Neural cell (in vitro differentiated cells): ENCODE measurements around the gene VGF. TPM values are rescaled to one million over a fixed set of nuclear protein-coding genes. Genes with fewer than 3 reads are reported as not detected.
A peak's percentile ranks its signal among the peaks of the same experiment; 100 is the strongest.

Experiments used
- H2AFZ ChIP-seq: fragments of 200-600, 300-800 bp; sonication (generic), shearing (Covaris generic); 2 replicates; pipeline ENCODE4 v1.6.0; 2014; ENCODE audit warnings: low read depth, mild to moderate bottlenecking, antibody characterized with exemption, low read length, moderate library complexity
- H3F3A ChIP-seq: fragments of 200-600 bp; shearing (Covaris generic); 2 replicates; pipeline ENCODE4 v1.6.1; 2016; ENCODE audit warnings: mild to moderate bottlenecking, moderate library complexity, mixed read lengths, antibody characterized with exemption, low read length; ENCODE audit not compliant: insufficient read depth, poor library complexity, severe bottlenecking
- H3K27ac ChIP-seq: fragments of 200-600, 300-800 bp; sonication (generic), shearing (Covaris generic); 2 replicates; pipeline ENCODE4 v1.5.1; 2014; ENCODE audit warnings: mild to moderate bottlenecking, low read length, moderate library complexity
- H3K27me3 ChIP-seq: fragments of 300-800, 200-600 bp; sonication (generic), shearing (Covaris generic); 2 replicates; pipeline ENCODE4 v1.6.0; 2014; ENCODE audit warnings: mild to moderate bottlenecking, low read depth, low read length, moderate library complexity; ENCODE audit not compliant: insufficient read depth
- H3K36me3 ChIP-seq: fragments of 300-800, 200-600 bp; sonication (generic), shearing (Covaris generic); 2 replicates; pipeline ENCODE4 v1.5.1; 2014; ENCODE audit warnings: mild to moderate bottlenecking, antibody characterized with exemption, low read length, moderate library complexity; ENCODE audit not compliant: insufficient read depth
- H3K4me2 ChIP-seq: fragments of 300-800, 200-600 bp; sonication (generic), shearing (Covaris generic); 2 replicates; pipeline ENCODE4 v1.6.0; 2014; ENCODE audit warnings: mild to moderate bottlenecking, low read length
- H3K4me3 ChIP-seq: fragments of 300-800, 200-600 bp; sonication (generic), shearing (Covaris generic); 2 replicates; pipeline ENCODE4 v1.5.1; 2014; ENCODE audit warnings: mild to moderate bottlenecking, low read length, moderate library complexity
- H3K79me2 ChIP-seq: fragments of 200-600 bp; shearing (Covaris generic); replicated peaks from 2 replicates; pipeline ENCODE4 v1.6.0; 2014; ENCODE audit warnings: mild to moderate bottlenecking, low read length, moderate library complexity; ENCODE audit not compliant: insufficient read depth
- H3K9ac ChIP-seq: fragments of 300-800, 200-600 bp; sonication (generic), shearing (Covaris generic); 2 replicates; pipeline ENCODE4 v1.6.1; 2016; ENCODE audit warnings: mild to moderate bottlenecking, low read length, mixed read lengths
- H3K9me2 ChIP-seq: fragments of 200-600 bp; shearing (Covaris generic); 2 replicates; pipeline ENCODE4 v1.6.1; 2016; ENCODE audit warnings: mild to moderate bottlenecking, low read length, mixed read lengths; ENCODE audit not compliant: insufficient read depth
- H3K9me3 ChIP-seq: fragments of 200-600, 300-800 bp; sonication (generic), shearing (Covaris generic); 2 replicates; pipeline ENCODE4 v1.6.1; 2016; ENCODE audit warnings: mild to moderate bottlenecking, mixed run types, low read length, moderate library complexity, mixed read lengths
- H4K20me1 ChIP-seq: fragments of 200-600 bp; shearing (Covaris generic); 2 replicates; pipeline ENCODE4 v1.6.1; 2016; ENCODE audit warnings: mild to moderate bottlenecking, mixed run types; ENCODE audit not compliant: insufficient read depth
- EP300 ChIP-seq: fragments of 450-650 bp; conservative IDR thresholded peaks from 2 replicates; pipeline ENCODE4 v1.6.1; 2014; ENCODE audit warnings: antibody characterized with exemption, mild to moderate bottlenecking, moderate library complexity; ENCODE audit not compliant: poor library complexity, severe bottlenecking
- EZH2 ChIP-seq: fragments of 200-600, 300-800 bp; shearing (Covaris generic), sonication (generic); IDR thresholded peaks from 2 replicates; pipeline ENCODE4 v1.6.1; 2014; ENCODE audit warnings: antibody characterized with exemption, low read length, borderline replicate concordance, mild to moderate bottlenecking; ENCODE audit not compliant: insufficient read depth, poor library complexity, severe bottlenecking
- MXI1 ChIP-seq: fragments of 450-650 bp; conservative IDR thresholded peaks from 2 replicates; pipeline ENCODE4 v1.6.1; 2014; ENCODE audit warnings: antibody characterized with exemption, mild to moderate bottlenecking; ENCODE audit not compliant: poor library complexity, severe bottlenecking
- POLR2AphosphoS5 ChIP-seq: IDR thresholded peaks from 2 replicates; pipeline ENCODE4 v1.6.1; 2012
- SMC3 ChIP-seq: fragments of 450-650 bp; conservative IDR thresholded peaks from 2 replicates; pipeline ENCODE4 v1.6.1; 2014; ENCODE audit warnings: antibody characterized with exemption, mild to moderate bottlenecking, moderate library complexity; ENCODE audit not compliant: poor library complexity
- polyA plus RNA-seq: library from polyadenylated mRNA; depleted of rRNA; stranded (reverse); fragments of >200 nt; gene quantifications from 2 replicates; pipeline ENCODE4 v1.2.3, GENCODE V29; 2014
- TF ChIP-seq, protein P1 (sequence below): IDR thresholded peaks from 2 replicates; pipeline ENCODE4 v1.6.1; 2012; ENCODE audit warnings: borderline replicate concordance
- TF ChIP-seq, protein P2 (sequence below): fragments of 450-650 bp; IDR thresholded peaks from 2 replicates; pipeline ENCODE4 v1.5.1; 2014; ENCODE audit warnings: antibody characterized with exemption, mild to moderate bottlenecking, moderate library complexity; ENCODE audit not compliant: poor library complexity, severe bottlenecking

Gene VGF
- polyA plus RNA-seq, 1 donor from 2014 or later, result 39.3 TPM

DNA sequence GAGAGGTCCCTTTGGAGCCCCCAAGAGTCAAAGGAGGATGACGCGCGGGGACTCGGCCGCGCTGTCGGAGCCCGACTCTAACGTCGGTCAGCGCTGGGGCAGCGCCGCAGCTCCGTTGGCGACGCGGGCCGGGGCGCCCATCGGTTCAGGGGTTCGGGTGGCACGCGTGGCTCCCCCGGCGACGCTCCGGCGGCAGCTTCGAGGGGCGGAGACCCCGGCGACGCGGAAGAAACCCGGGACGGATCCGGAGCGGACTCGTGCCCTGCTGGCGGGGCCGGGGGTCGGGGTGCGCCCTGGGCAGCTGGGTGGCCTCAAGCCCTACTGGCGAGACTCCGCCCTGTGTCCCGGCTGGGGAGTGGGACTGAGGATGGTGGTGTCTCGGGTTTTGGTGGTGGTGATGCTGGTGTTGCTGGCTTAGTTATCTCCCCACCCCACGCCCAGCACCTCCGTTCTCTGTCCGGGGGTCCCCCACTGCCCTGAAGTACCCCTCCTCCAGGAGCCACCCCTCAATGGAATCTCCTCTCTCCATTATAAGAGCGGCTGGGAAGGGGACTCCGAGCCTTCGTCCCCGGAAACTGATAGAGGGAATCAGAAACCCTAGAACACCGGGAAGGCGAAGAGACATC lies 14.9 kb upstream of the VGF start, which contains the start of gene NAT16:
Gene NAT16, minus strand, starts transcription at position 164 of the 626 bp plus-strand sequence. CDS start 5,486 bp downstream, outside the sequence.
- Histone ChIP-seq H3K27ac (peak within 1 kb of the TSS; percentile 76), H3K9ac (peak within 1 kb of the TSS; percentile 81), H3F3A (no peaks in the 10 kb centered on the region), H3K9me2 (no peaks in the 10 kb centered on the region), H3K79me2 (no peaks in the 10 kb centered on the region), H2AFZ (peak within 1 kb of the TSS; percentile 40), H3K4me3 (peak within 1 kb of the TSS; percentile 76), H3K27me3 (peaks cover 34% of the 10 kb centered on the region), H3K9me3 (no peaks in the 10 kb centered on the region), H4K20me1 (no peaks in the 10 kb centered on the region), H3K36me3 (no peaks in the 10 kb centered on the region), H3K4me2 (peak within 1 kb of the TSS; percentile 76)
- TF ChIP-seq, protein P1, sequence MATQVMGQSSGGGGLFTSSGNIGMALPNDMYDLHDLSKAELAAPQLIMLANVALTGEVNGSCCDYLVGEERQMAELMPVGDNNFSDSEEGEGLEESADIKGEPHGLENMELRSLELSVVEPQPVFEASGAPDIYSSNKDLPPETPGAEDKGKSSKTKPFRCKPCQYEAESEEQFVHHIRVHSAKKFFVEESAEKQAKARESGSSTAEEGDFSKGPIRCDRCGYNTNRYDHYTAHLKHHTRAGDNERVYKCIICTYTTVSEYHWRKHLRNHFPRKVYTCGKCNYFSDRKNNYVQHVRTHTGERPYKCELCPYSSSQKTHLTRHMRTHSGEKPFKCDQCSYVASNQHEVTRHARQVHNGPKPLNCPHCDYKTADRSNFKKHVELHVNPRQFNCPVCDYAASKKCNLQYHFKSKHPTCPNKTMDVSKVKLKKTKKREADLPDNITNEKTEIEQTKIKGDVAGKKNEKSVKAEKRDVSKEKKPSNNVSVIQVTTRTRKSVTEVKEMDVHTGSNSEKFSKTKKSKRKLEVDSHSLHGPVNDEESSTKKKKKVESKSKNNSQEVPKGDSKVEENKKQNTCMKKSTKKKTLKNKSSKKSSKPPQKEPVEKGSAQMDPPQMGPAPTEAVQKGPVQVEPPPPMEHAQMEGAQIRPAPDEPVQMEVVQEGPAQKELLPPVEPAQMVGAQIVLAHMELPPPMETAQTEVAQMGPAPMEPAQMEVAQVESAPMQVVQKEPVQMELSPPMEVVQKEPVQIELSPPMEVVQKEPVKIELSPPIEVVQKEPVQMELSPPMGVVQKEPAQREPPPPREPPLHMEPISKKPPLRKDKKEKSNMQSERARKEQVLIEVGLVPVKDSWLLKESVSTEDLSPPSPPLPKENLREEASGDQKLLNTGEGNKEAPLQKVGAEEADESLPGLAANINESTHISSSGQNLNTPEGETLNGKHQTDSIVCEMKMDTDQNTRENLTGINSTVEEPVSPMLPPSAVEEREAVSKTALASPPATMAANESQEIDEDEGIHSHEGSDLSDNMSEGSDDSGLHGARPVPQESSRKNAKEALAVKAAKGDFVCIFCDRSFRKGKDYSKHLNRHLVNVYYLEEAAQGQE, result no peak
- TF ChIP-seq, protein P2, sequence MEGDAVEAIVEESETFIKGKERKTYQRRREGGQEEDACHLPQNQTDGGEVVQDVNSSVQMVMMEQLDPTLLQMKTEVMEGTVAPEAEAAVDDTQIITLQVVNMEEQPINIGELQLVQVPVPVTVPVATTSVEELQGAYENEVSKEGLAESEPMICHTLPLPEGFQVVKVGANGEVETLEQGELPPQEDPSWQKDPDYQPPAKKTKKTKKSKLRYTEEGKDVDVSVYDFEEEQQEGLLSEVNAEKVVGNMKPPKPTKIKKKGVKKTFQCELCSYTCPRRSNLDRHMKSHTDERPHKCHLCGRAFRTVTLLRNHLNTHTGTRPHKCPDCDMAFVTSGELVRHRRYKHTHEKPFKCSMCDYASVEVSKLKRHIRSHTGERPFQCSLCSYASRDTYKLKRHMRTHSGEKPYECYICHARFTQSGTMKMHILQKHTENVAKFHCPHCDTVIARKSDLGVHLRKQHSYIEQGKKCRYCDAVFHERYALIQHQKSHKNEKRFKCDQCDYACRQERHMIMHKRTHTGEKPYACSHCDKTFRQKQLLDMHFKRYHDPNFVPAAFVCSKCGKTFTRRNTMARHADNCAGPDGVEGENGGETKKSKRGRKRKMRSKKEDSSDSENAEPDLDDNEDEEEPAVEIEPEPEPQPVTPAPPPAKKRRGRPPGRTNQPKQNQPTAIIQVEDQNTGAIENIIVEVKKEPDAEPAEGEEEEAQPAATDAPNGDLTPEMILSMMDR, result peak; percentile 8
- TF ChIP-seq MXI1 (peak; percentile 49), POLR2AphosphoS5 (peak; percentile 57)

DNA sequence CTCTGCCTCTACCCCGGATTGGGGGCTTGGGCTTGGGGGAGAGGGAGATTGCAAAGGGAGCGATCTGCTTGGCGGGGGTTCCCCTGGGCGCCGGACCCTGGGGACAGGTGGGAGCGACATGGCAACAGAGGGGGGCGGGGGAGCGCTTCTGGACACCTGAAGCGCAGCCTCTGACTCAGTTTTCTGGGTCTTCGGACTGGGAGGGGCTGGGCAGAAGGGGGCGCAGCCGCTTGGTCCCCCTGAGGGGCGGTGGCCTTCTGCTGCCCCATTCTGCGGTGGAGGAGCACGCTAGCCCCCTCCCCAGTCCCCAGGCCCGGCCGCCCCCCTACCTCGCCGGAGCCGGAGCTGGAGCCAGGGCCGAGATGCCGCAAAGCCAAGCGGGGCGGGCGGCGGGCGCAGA lies 14.3 kb upstream of the VGF start:
- H3K9ac ChIP-seq, result peak overlapping the region; percentile 81

More for the DNA sequence above, 14.3 kb upstream of the VGF start:
- no peak for TF ChIP-seq EZH2
- TF ChIP-seq SMC3, result no peak
- TF ChIP-seq MXI1, result no peak
- TF ChIP-seq EP300, result no peak
- TF ChIP-seq, protein P2, result no peak
- Histone ChIP-seq H3F3A (no peaks in the 10 kb centered on the region), H3K36me3 (no peaks in the 10 kb centered on the region), H3K79me2 (no peaks in the 10 kb centered on the region), H3K9me2 (no peaks in the 10 kb centered on the region), H2AFZ (no peak overlapping the region), H4K20me1 (no peaks in the 10 kb centered on the region), H3K27me3 (peaks cover 37% of the 10 kb centered on the region), H3K27ac (peak overlapping the region; percentile 76), H3K4me3 (peak overlapping the region; percentile 76), H3K9me3 (no peaks in the 10 kb centered on the region), H3K4me2 (no peak overlapping the region)
